Neural cell (in vitro differentiated cells): ENCODE measurements around the gene GPRIN1. TPM values are rescaled to one million over a fixed set of nuclear protein-coding genes. Genes with fewer than 3 reads are reported as not detected.

Experiments used
- polyA plus RNA-seq: library from polyadenylated mRNA; depleted of rRNA; stranded (reverse); fragments of >200 nt; gene quantifications from 2 replicates; pipeline ENCODE4 v1.2.3, GENCODE V29; 2014
- small RNA-seq, 3 experiments: library from RNA; depleted of rRNA; stranded (forward); fragments of <200 nt; gene quantifications; one replicate each; pipeline ENCODE3, GENCODE V24; 2012

The GPRIN1 gene
- polyA plus RNA-seq, 1 donor from 2014 or later: 32.3 TPM

Small RNAs within 50 kb of the gene (small RNA-seq; reads per million reads assigned to genes)
- 0 reads per million in 3 experiments for gene MIR4281
- gene RF00019: 0 to 1.2 (median 0) reads per million in 3 experiments
- 0 reads per million in 3 experiments for gene RN7SL684P

Other genes starting within 250 kb of the GPRIN1 start
- 135 and 137 TPM in 2 replicates for gene KIAA1191, start 248.4 kb downstream of the GPRIN1 start, polyA plus RNA-seq
- 12.7 and 22.8 TPM in 2 replicates for gene ARL10, start 244.7 kb downstream of the GPRIN1 start, polyA plus RNA-seq
- 23.9 and 29.9 TPM in 2 replicates for gene NOP16, start 221.6 kb downstream of the GPRIN1 start, polyA plus RNA-seq
- gene HIGD2A, start 221.4 kb downstream of the GPRIN1 start, polyA plus RNA-seq: 61.8 and 81.3 TPM in 2 replicates
- 239 and 245 TPM in 2 replicates for gene CLTB, start 193.6 kb downstream of the GPRIN1 start, polyA plus RNA-seq
- 30.8 and 33.6 TPM in 2 replicates for gene FAF2, start 161.8 kb downstream of the GPRIN1 start, polyA plus RNA-seq
- 22.2 and 27.0 TPM in 2 replicates for gene RNF44, start 72.8 kb downstream of the GPRIN1 start, polyA plus RNA-seq
- 0.38 and 1.0 TPM in 2 replicates for gene CDHR2, start 60.8 kb downstream of the GPRIN1 start, polyA plus RNA-seq
- 10.1 and 12.5 TPM in 2 replicates for gene SNCB, start 20.4 kb upstream of the GPRIN1 start, polyA plus RNA-seq
- gene EIF4E1B, start 20.5 kb upstream of the GPRIN1 start, polyA plus RNA-seq: 0.82 TPM in 1 of 2 replicates, not detected in the other
- gene TSPAN17, start 37.3 kb upstream of the GPRIN1 start, polyA plus RNA-seq: 66.1 and 66.4 TPM in 2 replicates
- 2.7 and 3.8 TPM in 2 replicates for gene UNC5A, start 200.4 kb upstream of the GPRIN1 start, polyA plus RNA-seq